HepG2 (cell line): Measurements from ENCODE around the gene GRAMD4.

Experiments
- POLR2AphosphoS5 ChIP-seq: IDR thresholded peaks from 2 replicates; pipeline ENCODE4 v1.6.1; 2012; ENCODE audit warnings: low read depth, low read length
- TP53 ChIP-seq: sonication (generic); formaldehyde crosslinking; conservative IDR thresholded peaks from 2 replicates; pipeline ENCODE4 v1.4.0; 2020; ENCODE audit warnings: missing genetic modification reagents
- U2AF2 ChIP-seq: fragments of 200-400 bp; formaldehyde crosslinking; IDR thresholded peaks from 2 replicates; pipeline ENCODE4 v1.6.1; 2017; ENCODE audit warnings: low read depth, mild to moderate bottlenecking, low read length
- ZNF10 ChIP-seq: sonication (generic); formaldehyde crosslinking; IDR thresholded peaks from 2 replicates; pipeline ENCODE4 v1.4.0; 2020; ENCODE audit warnings: mild to moderate bottlenecking, low read depth, missing genetic modification reagents, borderline replicate concordance
- ZNF335 ChIP-seq: sonication (generic); formaldehyde crosslinking; IDR thresholded peaks from 2 replicates; pipeline ENCODE4 v1.4.0; 2020; ENCODE audit warnings: missing genetic modification reagents
- TF ChIP-seq, protein P1 (sequence below): IDR thresholded peaks from 2 replicates; pipeline ENCODE4 v1.6.1; 2012; ENCODE audit warnings: low read length, improper control_type of control experiment

DNA sequence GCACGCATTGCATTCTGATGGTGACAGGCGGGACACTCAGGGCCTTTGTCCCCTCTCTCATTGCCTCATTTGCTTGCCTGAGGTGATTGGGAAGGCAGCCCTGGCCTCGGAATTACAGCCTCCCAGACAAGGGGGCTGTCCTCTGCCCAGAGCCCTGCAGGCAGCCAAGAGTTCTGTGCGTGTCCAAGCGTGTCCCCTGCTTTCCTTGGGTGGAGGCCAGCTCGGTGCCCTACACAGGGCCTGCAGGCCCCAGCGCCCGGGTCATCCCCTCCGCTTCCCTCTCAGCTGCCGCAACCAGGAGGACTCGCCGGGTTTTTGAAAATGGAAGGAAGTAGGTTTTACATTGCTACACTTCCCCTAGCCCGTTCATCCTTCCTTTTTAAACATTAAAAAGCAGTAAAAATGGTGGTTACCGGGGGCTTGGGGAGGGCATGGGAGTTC is 1.9 kb downstream of the GRAMD4 start:
- TF ChIP-seq ZNF335 (CRISPR knock-in tag) (no peak), POLR2AphosphoS5 (no peak), ZNF10 (CRISPR knock-in tag) (no peak), U2AF2 (no peak), TP53 (CRISPR knock-in tag) (no peak)
- TF ChIP-seq, protein P1, sequence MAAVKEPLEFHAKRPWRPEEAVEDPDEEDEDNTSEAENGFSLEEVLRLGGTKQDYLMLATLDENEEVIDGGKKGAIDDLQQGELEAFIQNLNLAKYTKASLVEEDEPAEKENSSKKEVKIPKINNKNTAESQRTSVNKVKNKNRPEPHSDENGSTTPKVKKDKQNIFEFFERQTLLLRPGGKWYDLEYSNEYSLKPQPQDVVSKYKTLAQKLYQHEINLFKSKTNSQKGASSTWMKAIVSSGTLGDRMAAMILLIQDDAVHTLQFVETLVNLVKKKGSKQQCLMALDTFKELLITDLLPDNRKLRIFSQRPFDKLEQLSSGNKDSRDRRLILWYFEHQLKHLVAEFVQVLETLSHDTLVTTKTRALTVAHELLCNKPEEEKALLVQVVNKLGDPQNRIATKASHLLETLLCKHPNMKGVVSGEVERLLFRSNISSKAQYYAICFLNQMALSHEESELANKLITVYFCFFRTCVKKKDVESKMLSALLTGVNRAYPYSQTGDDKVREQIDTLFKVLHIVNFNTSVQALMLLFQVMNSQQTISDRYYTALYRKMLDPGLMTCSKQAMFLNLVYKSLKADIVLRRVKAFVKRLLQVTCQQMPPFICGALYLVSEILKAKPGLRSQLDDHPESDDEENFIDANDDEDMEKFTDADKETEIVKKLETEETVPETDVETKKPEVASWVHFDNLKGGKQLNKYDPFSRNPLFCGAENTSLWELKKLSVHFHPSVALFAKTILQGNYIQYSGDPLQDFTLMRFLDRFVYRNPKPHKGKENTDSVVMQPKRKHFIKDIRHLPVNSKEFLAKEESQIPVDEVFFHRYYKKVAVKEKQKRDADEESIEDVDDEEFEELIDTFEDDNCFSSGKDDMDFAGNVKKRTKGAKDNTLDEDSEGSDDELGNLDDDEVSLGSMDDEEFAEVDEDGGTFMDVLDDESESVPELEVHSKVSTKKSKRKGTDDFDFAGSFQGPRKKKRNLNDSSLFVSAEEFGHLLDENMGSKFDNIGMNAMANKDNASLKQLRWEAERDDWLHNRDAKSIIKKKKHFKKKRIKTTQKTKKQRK, result no peak
